ENCODE results near the gene GNS.
"Not testable (repeated sequence)": the region's sequence is repeated elsewhere in the genome, so short reads cannot be mapped to it uniquely, and the experiment has no call there.

Gene GNS

DNA sequence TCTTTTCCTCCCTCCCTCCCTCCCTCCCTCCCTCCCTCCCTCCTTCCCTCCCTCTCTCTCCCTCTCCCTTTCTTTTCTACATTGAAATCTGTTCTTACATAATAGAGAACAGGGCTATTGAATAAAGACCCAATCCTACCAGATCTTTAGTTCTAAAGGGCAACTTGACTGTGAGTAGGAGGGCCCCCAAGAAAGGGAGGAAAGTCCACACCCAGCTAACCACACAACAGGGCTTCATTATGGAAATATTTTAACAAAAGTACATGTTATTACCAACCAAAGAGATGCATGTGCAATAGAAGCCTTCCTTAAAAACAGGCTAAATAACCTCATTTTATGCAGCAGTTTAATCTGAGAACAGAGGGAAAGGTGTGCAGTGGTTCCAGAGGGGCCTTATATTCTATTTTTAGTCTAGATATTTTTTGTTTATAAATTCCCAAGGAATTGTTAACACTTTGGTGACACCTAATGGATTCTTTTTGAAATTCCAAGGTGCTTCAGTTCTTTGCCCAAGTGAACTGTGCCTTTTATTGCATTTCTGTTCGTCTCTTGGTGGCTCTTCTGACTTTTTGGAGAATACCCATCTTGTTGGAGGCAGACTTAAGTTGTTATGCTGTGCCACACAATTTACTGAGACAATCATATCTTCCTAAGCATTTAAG is 63.0 kb downstream of the GNS start:
- DNase-seq (ENCODE audit: low read depth in 2 of 2), result no peak

DNA sequence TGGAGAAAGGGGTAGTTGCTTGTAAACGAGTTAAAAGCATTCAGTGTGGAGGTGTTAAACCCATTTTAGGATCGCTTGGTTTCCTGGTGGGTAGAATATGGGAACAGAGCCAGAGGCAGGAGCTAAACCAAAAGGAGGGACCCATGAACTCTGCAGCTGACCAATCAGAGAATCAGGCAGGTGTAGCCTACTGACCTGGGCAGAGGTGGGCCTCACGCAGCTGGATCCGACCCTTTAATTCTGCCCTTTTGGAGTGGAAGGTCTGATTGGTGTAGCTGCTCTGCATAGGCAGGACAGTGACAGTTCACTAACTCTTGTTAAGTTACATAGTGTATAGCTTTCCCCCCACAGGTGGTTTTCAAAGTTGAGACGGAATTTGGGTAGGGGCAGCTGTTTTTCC is 63.7 kb downstream of the GNS start:
- DNase-seq (ENCODE audit: low read depth in 2 of 2), result no peak

DNA sequence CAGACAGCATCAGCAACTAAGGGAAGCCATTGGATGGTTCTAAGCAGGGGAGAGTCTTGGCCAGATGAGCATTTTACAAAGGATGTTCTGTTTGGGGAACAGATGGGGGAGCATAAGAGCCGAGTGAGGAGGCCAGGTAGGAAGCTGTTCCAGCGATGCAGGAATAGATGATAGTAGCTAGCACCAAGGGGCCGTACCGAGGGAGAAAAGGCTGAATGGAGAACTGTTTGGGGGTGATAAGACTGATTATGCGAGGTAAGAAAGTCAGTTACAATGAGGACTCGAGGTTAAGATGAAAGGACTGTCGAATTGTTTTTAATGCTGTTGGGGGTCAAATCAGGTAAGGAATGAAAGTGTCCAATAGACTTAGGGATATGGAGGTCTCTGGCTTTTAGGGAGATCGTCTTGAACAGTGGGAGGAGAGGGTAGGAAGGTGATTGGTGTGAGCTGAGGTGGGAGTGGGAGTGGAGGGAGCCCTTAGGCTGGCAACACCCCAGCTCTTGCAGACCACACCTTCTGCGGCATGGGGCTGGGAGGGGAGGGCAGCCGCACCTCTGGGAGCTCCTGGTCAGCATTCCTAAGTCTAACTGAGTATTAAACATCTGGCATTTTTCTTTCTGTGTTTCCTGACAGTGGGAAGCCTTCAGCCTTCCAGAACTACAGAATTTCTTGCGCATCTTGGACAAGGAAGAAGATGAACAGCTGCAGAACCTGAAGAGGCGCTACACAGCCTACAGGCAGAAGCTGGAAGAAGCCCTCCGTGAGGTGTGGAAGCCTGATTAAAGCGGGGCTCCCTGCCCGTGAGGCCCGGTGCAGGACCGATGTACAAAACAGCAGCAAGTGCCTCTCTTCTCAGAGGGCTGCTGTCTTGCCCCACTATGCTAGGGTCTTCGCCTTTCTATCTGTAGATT is 64.8 kb downstream of the GNS start:
- DNase-seq (ENCODE audit: low read depth in 2 of 2), result no peak

DNA sequence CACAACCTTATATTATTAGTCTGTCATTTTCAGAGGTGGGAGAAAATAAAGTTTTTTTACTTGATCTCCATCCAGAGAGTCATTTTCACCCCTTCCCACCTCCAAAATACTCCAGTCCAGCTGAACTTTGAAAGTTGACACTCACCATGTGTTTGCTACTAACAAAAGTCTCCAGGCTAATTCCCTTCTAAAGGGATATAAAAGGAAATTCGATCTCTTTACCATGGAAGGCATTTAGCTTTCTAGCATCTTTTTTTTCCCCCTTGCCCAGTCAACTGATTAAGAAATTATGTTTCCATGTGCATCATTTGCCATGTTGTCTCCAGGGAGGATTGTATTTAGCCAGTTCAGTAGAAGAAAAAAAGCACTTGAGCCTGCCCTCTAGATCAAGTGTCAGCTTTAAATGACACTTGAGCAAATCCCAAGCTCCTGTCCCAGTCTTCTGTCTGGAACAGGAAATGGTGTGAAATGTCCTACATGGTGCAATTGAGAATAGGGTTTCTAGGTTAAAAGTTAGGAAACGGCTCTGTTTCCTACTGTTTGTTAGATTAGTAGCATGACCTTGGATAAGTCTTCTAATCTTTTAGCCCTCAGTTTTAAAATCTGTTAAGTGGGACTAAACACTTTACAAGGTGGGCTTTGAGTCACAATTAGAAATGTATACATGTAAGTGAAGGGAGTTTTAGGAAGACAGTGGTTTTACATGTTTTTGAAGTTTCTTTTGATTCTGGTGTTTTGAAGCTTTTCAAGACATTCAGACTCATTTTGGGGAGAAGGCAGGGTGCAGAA is 67.2 kb downstream of the GNS start:
- no peak for DNase-seq (ENCODE audit: low read depth in 2 of 2)

DNA sequence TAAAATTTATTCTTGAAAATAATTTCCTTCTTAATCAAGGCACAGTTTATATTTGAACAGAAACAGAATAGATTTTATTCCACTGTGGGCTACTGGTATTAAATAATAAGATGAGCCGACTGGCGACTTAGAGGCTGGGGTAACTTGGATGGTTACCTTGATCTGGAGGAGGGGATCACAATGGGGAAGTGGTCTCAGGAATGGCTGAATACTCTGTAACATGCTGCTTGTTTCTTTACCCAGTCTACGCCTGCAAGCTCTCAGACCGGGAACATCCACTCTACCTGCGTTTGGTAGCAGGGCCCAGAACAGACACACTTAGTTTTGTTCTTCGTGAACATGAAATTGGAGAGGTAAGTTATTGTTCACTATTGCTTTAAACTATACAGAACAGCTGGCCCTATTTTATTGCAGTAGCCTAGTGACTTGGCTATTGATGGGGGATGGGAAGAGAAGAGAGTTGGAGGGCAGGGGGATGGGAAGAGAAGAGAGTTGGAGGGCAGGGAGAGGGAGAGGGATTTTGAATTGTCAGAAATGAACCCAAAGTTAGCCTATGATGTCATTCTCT is 67.9 kb downstream of the GNS start:
- DNase-seq (ENCODE audit: low read depth in 2 of 2), result no peak

DNA sequence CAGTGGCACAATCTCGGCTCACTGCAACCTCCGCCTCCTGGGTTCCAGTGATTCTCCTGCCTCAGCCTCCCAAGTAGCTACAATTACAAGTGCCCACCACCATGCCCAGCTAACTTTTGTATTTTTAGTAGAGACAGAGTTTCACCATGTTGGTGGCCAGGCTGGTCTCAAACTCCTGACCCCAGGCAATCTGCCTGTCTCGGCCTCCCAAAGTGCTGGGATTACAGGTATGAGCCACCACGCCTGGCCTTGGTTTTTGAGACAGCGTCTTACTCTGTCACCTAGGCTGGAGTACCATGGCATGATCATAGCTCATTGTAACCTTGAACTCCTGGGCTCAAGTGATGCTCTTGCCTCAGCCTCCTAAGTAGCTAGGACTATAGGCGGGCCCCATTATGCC is 69.0 kb downstream of the GNS start:
- not testable (repeated sequence) for DNase-seq (ENCODE audit: low read depth in 2 of 2)

DNA sequence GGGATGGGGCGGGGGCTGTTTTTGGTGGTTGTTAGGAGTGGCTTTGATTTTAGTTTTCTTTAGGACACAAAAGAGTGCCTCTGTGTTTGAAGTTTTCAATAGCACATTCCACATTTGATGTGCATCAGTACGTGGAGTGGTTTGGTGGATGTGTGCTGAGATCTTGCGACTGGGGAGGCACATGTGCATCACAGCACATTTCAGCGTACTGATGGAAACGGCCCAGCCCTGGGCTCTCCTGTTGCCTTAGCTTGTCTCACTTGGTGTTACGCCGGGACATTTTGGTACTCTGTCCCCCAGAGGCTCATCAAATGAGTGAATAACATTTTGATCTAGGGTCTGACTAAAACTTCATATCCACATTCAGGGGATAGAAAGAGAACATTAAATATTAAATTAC is 70.5 kb downstream of the GNS start:
- no peak for DNase-seq (ENCODE audit: low read depth in 2 of 2)

DNA sequence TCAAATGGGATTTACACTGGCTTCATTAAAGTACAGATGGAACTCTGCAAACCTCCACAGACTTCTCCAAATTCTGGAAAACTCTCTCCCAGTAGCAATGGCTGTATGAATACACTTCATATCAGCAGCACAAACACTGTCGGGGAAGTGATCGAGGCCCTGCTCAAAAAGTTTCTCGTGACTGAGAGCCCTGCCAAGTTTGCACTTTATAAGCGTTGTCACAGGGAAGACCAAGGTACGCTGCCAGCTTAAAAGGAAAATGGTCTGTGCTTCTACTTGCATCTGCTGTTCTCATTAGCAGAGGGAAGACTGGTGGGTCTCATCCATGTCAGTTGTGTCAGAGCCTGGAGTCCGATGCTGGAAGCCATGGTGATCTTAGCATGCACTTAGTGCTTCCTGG is 71.0 kb downstream of the GNS start:
- DNase-seq (ENCODE audit: low read depth in 2 of 2), result no peak

DNA sequence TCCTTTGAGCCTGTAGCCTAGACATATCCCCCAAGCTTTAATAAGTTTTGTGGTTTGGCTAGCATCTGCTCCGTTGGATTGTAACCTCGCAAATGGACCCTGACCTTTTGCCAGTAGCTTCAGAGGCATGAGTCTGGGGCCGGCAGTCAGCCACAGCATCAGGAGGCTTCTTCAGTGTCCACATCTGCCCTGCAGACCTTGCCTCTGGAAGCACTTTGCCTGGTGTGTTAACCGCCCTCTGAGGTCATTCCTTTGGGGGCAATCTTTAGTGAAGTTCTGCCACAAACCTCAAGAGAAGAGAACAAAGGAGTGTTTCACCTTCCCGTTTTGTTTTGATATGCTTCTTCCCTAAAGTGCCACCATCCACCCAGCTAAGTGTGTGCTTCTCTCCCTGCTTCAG is 71.4 kb downstream of the GNS start:
- DNase-seq (ENCODE audit: low read depth in 2 of 2), result no peak

DNA sequence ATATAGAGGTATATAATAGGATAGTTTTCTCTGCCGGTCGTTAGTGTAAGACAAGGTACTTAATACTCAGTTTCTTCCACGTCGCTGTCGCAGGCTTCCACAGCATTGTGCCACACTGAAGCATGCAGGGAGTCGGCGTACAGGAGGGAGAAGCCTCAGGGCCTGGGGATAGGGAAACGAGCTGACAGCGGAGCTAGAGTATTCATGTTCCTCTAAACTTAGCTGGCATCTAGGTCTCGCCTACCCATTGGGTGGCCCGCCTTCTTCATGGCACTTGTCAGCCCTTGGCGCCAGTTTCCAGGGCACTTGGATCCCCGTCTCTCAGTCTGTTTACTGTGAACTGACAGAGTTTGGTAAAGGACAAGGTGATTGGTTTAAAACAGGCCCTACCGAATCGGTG is 73.6 kb downstream of the GNS start:
- DNase-seq (ENCODE audit: low read depth in 2 of 2), result no peak

DNA sequence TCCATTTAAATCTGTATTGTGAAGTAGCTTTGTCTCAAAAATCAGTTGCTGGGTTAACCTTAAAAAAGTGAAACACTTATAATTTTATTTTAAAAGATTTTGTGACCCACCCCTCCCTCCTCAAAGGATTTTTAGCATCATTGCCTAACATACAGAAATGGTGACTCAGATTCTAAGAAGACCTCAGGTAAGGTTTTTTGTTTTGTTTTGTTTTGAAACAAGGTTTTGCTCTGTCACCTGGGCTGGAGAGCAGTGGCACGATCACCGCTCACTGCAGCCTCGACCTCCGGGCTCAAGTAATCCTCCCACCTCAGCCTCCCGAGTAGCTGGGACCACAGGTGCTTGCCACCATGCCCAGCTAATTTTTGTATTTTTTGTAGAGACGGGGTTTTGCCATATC is 74.2 kb downstream of the GNS start:
- DNase-seq (ENCODE audit: low read depth in 2 of 2), result no peak

DNA sequence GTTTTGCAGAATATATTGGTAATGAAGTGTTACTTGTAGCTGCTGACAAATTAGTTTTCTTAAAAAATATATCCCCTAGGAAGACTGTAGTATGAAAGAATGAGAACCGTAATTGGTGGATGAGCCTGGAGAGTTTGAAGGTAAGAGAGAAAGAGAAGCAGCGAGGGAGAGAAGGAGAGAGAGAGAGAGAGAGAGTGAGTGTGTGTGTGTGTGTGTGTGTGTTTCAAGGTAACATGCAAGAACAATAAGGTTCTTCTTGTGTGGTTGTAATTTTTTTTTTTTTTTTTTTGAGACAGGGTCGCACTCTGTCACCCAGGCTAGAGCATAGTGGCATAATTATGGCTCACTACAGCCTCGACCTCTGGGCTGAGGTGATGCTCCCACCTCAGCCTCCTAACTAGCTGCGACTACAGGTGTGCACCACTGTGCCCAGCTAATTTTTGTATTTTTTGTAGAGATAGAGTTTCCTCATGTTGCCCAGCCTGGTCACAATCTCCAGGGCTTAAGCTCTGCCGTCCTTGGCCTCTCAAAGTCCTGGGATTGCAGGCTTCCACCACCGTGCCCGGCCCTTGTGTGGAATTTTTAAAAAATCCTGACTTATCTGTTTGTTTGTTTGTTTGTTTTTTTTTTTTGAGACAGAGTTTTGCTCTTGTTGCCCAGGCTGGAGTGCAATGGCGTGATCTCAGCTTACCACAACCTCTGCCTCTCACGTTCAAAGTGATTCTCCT is 75.2 kb downstream of the GNS start:
- DNase-seq (ENCODE audit: low read depth in 2 of 2), result no peak

DNA sequence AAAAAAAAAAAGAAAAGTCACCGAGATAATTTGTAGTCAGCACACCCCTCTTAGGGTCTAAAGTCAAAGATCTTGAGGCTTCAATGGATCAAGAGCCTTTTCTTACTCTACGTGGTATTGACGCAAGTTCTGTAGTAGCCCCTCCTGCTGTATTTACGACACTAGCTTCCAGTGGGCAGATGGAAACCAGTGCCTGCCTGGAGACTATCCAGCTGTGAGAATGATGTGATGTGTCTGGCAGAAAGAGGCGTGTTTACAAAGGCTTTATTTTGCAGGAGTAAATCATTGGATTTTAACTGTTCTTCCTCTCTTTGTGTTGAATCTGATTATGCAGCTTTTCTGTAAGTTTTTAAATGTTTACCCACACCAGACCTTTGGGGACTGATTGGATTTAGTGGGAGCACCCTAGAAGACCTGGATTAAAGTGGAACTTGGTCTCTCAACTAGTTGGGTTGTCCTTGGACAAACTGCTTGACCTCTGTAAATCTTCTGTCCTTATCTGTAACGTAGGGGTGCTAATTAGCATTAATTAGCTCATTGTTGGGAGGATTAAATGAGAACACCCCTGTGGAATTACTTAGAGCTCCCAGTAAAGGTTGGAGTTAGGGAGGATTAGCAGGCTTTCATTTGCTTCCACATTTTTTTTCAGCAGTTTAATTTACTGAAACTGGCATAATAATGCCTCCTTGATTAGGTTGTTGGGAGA is 76.5 kb downstream of the GNS start:
- DNase-seq (ENCODE audit: low read depth in 2 of 2), result no peak

DNA sequence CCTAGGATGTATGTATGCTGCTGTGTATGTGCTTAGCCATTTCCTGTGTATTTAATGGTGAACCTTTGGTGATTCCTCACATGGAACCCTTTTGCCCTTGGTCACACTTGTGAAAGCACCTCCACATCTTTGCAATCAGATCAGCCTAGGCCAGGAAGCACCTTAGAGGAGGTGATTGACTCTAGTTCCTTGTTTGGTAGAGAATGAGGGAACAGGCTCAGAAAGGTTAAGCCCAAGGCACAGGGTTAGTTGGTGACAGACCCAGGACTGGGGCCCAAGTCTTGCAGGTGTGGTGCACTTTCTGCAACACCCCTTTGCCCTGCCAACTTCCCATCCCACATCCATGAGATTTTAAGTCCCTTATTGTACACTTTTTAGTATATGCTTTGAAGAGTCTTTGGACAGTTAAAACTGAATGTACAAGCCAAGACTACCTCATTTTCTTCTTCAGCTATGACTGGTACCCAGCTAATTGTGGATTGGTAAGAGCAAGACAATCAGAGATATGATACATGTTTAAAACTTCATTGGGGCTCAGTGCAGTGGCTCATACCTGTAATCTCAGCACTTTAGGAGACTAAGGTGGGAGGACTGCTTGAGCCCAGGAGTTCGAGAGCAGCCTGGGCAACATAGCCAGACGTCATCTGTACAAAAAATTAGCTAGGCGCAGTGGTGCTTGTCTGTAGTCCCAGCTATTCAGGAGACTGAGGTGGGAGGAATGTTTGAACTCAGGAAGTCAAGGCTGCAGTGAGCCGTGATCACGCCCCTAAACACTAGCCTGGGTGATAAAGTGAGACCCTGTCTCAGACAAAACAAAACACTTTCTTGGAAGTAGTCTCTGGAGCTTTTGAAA is 77.8 kb downstream of the GNS start:
- DNase-seq (ENCODE audit: low read depth in 2 of 2), result no peak

DNA sequence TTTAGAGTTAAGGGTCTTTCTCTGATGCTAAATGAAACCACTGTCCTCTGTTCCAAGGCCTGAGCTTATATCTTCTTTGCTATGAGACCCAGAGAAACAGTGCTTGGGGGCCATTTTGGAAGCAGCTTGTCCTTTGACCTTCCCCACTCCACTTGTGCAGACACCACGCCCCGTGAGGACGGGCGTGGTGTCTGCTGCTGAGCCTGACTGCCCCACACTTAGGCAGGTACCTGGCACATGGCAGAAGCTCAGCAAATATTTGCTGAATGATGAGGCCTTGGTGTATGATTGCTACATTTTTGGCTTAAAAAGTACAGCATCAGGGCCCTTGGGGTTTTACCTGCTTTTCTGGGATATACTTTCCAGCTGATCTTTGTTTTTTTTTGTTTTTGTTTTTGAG is 79.0 kb downstream of the GNS start:
- DNase-seq (ENCODE audit: low read depth in 2 of 2), result no peak

DNA sequence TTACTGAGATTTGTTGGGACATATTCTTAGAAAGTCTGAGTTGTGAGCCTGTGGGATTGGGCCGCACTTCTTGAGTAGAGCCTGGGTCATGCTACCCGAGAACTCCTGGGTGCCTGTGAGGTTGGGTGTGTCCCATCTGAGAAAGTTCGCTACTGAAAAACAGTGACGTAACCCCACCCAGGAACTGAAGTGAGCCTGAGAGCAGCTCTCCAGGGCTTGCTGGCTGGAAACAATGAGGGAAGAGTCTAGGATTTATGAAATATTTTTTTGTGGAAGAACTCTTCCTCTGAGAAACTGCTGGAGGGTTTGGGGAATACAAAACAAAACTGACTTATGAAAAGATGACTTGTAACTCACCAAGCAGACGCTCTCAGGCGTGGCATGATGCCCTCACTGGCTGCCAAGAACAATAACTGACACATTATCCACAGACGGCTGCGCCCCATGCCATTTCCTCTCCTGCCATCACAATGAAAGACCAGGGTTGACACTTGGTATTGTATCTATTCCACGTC is 79.7 kb downstream of the GNS start:
- peak in 1 of 2 donors; percentile 41 for DNase-seq (ENCODE audit: low read depth in 2 of 2)

DNA sequence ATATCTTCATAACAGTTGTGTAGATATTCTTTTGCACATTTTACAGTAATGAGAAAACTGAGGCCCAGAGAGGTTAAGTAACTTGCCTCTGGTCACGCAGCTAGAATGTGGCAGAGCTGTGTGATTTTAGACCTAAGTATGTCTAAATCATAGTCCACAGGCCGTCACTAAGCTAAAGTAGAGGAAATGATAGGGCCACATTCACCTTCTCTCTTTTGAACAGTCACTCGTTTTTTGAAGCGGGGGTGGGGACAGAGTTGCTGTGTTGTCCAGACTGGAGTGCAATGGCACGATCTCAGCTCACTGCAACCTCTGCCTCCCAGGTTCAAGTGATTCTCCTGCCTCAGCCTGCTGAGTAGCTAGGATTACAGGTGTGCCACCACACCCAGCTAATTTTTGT is 80.4 kb downstream of the GNS start:
- DNase-seq (ENCODE audit: low read depth in 2 of 2), result no peak

DNA sequence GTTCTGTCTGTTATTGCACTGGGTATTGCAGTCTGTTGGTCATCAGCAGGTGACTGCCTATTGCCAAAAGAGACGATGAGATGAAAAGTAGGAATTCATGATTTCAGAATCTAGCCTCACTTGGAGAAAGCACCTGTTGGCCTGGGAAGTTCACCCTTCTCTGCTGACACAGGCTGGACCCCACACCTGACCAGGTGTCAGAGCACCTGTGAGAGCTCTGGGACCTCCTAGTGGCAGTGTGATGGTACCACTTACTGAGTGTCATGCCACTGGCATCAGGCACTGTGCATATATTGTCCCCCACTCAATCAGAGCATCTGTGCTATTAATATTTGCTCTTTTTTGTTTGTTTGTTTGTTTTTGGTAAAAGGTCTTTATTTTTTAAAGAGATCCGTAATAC is 81.0 kb downstream of the GNS start:
- DNase-seq (ENCODE audit: low read depth in 2 of 2), result no peak

DNA sequence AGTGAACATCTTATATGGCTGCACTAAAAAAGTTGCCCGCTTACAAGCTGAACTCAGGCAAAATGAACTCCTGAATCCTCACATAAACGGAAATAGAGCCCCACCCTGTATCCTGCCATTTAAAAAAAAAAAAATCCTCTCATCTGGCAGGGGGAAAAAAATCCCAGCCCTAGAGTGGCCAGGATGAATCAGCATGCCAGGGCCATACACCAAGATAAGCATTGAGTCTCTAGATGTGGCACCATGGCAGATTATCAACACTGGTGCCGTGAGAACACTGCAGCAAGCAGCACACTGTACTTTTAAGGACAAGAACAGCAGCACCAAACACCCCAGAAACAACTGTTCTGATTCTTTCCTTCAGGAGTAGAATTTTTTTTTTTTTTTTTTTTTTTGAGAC is 83.4 kb downstream of the GNS start:
- no peak for DNase-seq (ENCODE audit: low read depth in 2 of 2)

All from stimulated activated CD4-positive, alpha-beta T cell treated with anti-CD3 and anti-CD28 coated beads, Interleukin-15, amount 100 ng/mL, for 48 hours (primary cell).